Memory B cell (primary cell): ENCODE measurements around the gene PPP1R9A.

Experiments
- ATAC-seq: fragments of 150-1000 bp; cut with Tn5 transposase; 2 replicates; pipeline ENCODE4 v1.10.0; 2021; ENCODE audit warnings: low read depth, mild to moderate bottlenecking, moderate library complexity
- DNase-seq, 2 donors: peaks; one replicate each; pipeline ENCODE4 v3.0.0; 2022; ENCODE audit warnings: low spot score in 2 of 2
- H3K27ac Mint-ChIP-seq: one replicate; pipeline ENCODE4 v1.8.0; 2022; ENCODE audit warnings: mild to moderate bottlenecking, moderate library complexity, mixed read lengths
- H3K27me3 Mint-ChIP-seq: one replicate; pipeline ENCODE4 v1.8.0; 2022; ENCODE audit warnings: mixed read lengths
- H3K36me3 Mint-ChIP-seq: one replicate; pipeline ENCODE4 v1.8.0; 2022; ENCODE audit warnings: mild to moderate bottlenecking, mixed read lengths
- H3K4me1 Mint-ChIP-seq: one replicate; pipeline ENCODE4 v1.8.0; 2022; ENCODE audit warnings: mixed read lengths
- H3K4me3 Mint-ChIP-seq: one replicate; pipeline ENCODE4 v1.8.0; 2022; ENCODE audit warnings: mild to moderate bottlenecking, moderate library complexity, mixed read lengths
- H3K9me3 Mint-ChIP-seq: one replicate; pipeline ENCODE4 v1.8.0; 2022; ENCODE audit warnings: mixed read lengths

The PPP1R9A gene

GRCh38 chr7:95213809-95214492 lies 306.6 kb downstream of the PPP1R9A start:
- H3K27me3 Mint-ChIP-seq = no peaks in the 10 kb centered on the region
- H3K36me3 Mint-ChIP-seq = no peaks in the 10 kb centered on the region
- H3K4me3 Mint-ChIP-seq = no peak overlapping the region
- no peak overlapping the region for H3K27ac Mint-ChIP-seq
- no peaks in the 10 kb centered on the region for H3K9me3 Mint-ChIP-seq
- DNase-seq (no peak), ATAC-seq (no peak)
- H3K4me1 Mint-ChIP-seq = no peaks in the 10 kb centered on the region

- H3K27me3 Mint-ChIP-seq = peaks cover 4% of the 10 kb centered on the region
- no peaks in the 10 kb centered on the region for H3K4me1 Mint-ChIP-seq
- H3K36me3 Mint-ChIP-seq = no peaks in the 10 kb centered on the region
- ATAC-seq (no peak), DNase-seq (no peak)
- H3K27ac Mint-ChIP-seq = no peak overlapping the region
- no peak overlapping the region for H3K4me3 Mint-ChIP-seq
- H3K9me3 Mint-ChIP-seq = no peaks in the 10 kb centered on the region
These were observed 312.3 kb downstream of the PPP1R9A start for GRCh38 chr7:95219721-95220120.

GRCh38 chr7:95220328-95220727 lies 312.9 kb downstream of the PPP1R9A start:
- Mint-ChIP-seq H3K36me3 (no peaks in the 10 kb centered on the region), H3K27me3 (peaks cover 4% of the 10 kb centered on the region), H3K4me3 (no peak overlapping the region), H3K4me1 (no peaks in the 10 kb centered on the region), H3K27ac (no peak overlapping the region), H3K9me3 (no peaks in the 10 kb centered on the region)
- no peak for DNase-seq
- no peak for ATAC-seq

- no peak overlapping the region for H3K4me3 Mint-ChIP-seq
- H3K9me3 Mint-ChIP-seq = no peaks in the 10 kb centered on the region
- no peak overlapping the region for H3K27ac Mint-ChIP-seq
- DNase-seq (no peak), ATAC-seq (no peak)
- H3K36me3 Mint-ChIP-seq = no peaks in the 10 kb centered on the region
- no peaks in the 10 kb centered on the region for H3K4me1 Mint-ChIP-seq
- H3K27me3 Mint-ChIP-seq = peaks cover 4% of the 10 kb centered on the region
These were observed 317.9 kb downstream of the PPP1R9A start for GRCh38 chr7:95225301-95225700.

GRCh38 chr7:95229301-95229700 lies 321.9 kb downstream of the PPP1R9A start:
- no peaks in the 10 kb centered on the region for H3K36me3 Mint-ChIP-seq
- no peak overlapping the region for H3K4me3 Mint-ChIP-seq
- peaks cover under 1% of the 10 kb centered on the region for H3K27me3 Mint-ChIP-seq
- H3K27ac Mint-ChIP-seq = no peak overlapping the region
- no peaks in the 10 kb centered on the region for H3K4me1 Mint-ChIP-seq
- DNase-seq = no peak
- no peaks in the 10 kb centered on the region for H3K9me3 Mint-ChIP-seq
- no peak for ATAC-seq

- no peaks in the 10 kb centered on the region for H3K4me1 Mint-ChIP-seq
- no peak for DNase-seq
- H3K4me3 Mint-ChIP-seq = peak overlapping the region; percentile 9
- no peak for ATAC-seq
- H3K27me3 Mint-ChIP-seq = no peaks in the 10 kb centered on the region
- H3K9me3 Mint-ChIP-seq = peaks cover 6% of the 10 kb centered on the region
- no peaks in the 10 kb centered on the region for H3K36me3 Mint-ChIP-seq
- no peak overlapping the region for H3K27ac Mint-ChIP-seq
These were observed 331.0 kb downstream of the PPP1R9A start for GRCh38 chr7:95238252-95238943.

GRCh38 chr7:95240921-95241320 lies 333.5 kb downstream of the PPP1R9A start:
- H3K4me3 Mint-ChIP-seq = no peak overlapping the region
- no peak for ATAC-seq
- no peaks in the 10 kb centered on the region for H3K36me3 Mint-ChIP-seq
- no peaks in the 10 kb centered on the region for H3K4me1 Mint-ChIP-seq
- no peaks in the 10 kb centered on the region for H3K9me3 Mint-ChIP-seq
- no peaks in the 10 kb centered on the region for H3K27me3 Mint-ChIP-seq
- DNase-seq = no peak
- H3K27ac Mint-ChIP-seq = no peak overlapping the region

GRCh38 chr7:95242266-95242665 lies 334.9 kb downstream of the PPP1R9A start:
- Mint-ChIP-seq H3K4me1 (peaks cover 2% of the 10 kb centered on the region), H3K27me3 (peaks cover 2% of the 10 kb centered on the region), H3K9me3 (no peaks in the 10 kb centered on the region), H3K27ac (no peak overlapping the region), H3K4me3 (no peak overlapping the region), H3K36me3 (no peaks in the 10 kb centered on the region)
- ATAC-seq (no peak), DNase-seq (no peak)

GRCh38 chr7:95244616-95245015 lies 337.2 kb downstream of the PPP1R9A start:
- Mint-ChIP-seq H3K27ac (no peak overlapping the region), H3K9me3 (no peaks in the 10 kb centered on the region), H3K27me3 (peaks cover 4% of the 10 kb centered on the region), H3K36me3 (no peaks in the 10 kb centered on the region), H3K4me3 (no peak overlapping the region), H3K4me1 (peaks cover 2% of the 10 kb centered on the region)
- no peak for DNase-seq
- ATAC-seq = no peak

- H3K27me3 Mint-ChIP-seq = peaks cover 4% of the 10 kb centered on the region
- H3K36me3 Mint-ChIP-seq = no peaks in the 10 kb centered on the region
- no peak overlapping the region for H3K4me3 Mint-ChIP-seq
- no peak overlapping the region for H3K27ac Mint-ChIP-seq
- peaks cover 2% of the 10 kb centered on the region for H3K4me1 Mint-ChIP-seq
- DNase-seq (no peak), ATAC-seq (no peak)
- H3K9me3 Mint-ChIP-seq = no peaks in the 10 kb centered on the region
These were observed 338.6 kb downstream of the PPP1R9A start for GRCh38 chr7:95245828-95246500.

GRCh38 chr7:95246831-95247370 lies 339.5 kb downstream of the PPP1R9A start:
- Mint-ChIP-seq H3K27me3 (peaks cover 4% of the 10 kb centered on the region), H3K9me3 (no peaks in the 10 kb centered on the region), H3K4me3 (no peak overlapping the region), H3K27ac (no peak overlapping the region), H3K36me3 (no peaks in the 10 kb centered on the region), H3K4me1 (peaks cover 2% of the 10 kb centered on the region)
- DNase-seq = no peak
- peak; percentile 32 for ATAC-seq

- ATAC-seq (no peak), DNase-seq (no peak)
- Mint-ChIP-seq H3K27me3 (peaks cover 6% of the 10 kb centered on the region), H3K36me3 (no peaks in the 10 kb centered on the region), H3K9me3 (no peaks in the 10 kb centered on the region), H3K27ac (no peak overlapping the region), H3K4me3 (no peak overlapping the region), H3K4me1 (peaks cover 2% of the 10 kb centered on the region)
These were observed 343.2 kb downstream of the PPP1R9A start for GRCh38 chr7:95250571-95250970.

GRCh38 chr7:95251966-95252365 lies 344.6 kb downstream of the PPP1R9A start:
- no peaks in the 10 kb centered on the region for H3K9me3 Mint-ChIP-seq
- H3K27me3 Mint-ChIP-seq = peaks cover 4% of the 10 kb centered on the region
- no peak overlapping the region for H3K27ac Mint-ChIP-seq
- ATAC-seq (no peak), DNase-seq (no peak)
- no peaks in the 10 kb centered on the region for H3K4me1 Mint-ChIP-seq
- no peaks in the 10 kb centered on the region for H3K36me3 Mint-ChIP-seq
- no peak overlapping the region for H3K4me3 Mint-ChIP-seq

GRCh38 chr7:95253986-95254385 lies 346.6 kb downstream of the PPP1R9A start:
- H3K9me3 Mint-ChIP-seq = no peaks in the 10 kb centered on the region
- no peak overlapping the region for H3K27ac Mint-ChIP-seq
- no peak for ATAC-seq
- no peaks in the 10 kb centered on the region for H3K4me1 Mint-ChIP-seq
- no peaks in the 10 kb centered on the region for H3K36me3 Mint-ChIP-seq
- DNase-seq = no peak
- H3K27me3 Mint-ChIP-seq = peaks cover 3% of the 10 kb centered on the region
- no peak overlapping the region for H3K4me3 Mint-ChIP-seq
